Caco-2 (cell line): Measurements from ENCODE around the gene PVALB. TPM values are rescaled to one million over a fixed set of nuclear protein-coding genes. Genes with fewer than 3 reads are reported as not detected.

ENCODE experiments used
- BruUV-seq: library from RNA; stranded (reverse); fragments of 400-500 nt; replicated peaks from 2 replicates; lab custom pipeline; 2021; lab: Mats Ljungman, UMichigan
- CTCF ChIA-PET: fragments of 300-600 bp; sonication (Branson Sonifier 250); formaldehyde crosslinking; loops from one replicate; lab custom pipeline; 2022; ENCODE audit warnings: antibody characterized with exemption; lab: Charles Lee
- POLR2A ChIA-PET: fragments of 300-600 bp; sonication (Branson Sonifier 250); formaldehyde crosslinking; loops from one replicate; lab custom pipeline; 2022; ENCODE audit warnings: antibody characterized with exemption; lab: Charles Lee
- DNase-seq, 2 experiments: peaks; one replicate each; pipeline versions ENCODE4 v3.0.0 to v3.0.0-alpha.2; 2020 to 2022
- H3K27me3 ChIP-seq: replicated peaks from 2 replicates; pipeline ENCODE4 v1.6.0; 2011; ENCODE audit warnings: low read length; ENCODE audit not compliant: control insufficient read depth, insufficient read depth
- H3K36me3 ChIP-seq: 2 replicates; pipeline ENCODE4 v1.5.1; 2011; ENCODE audit warnings: low read length; ENCODE audit not compliant: control insufficient read depth, insufficient read depth
- H3K4me1 ChIP-seq: fragments of 250-450 bp; sonication (Bioruptor Pico); 2 replicates; pipeline ENCODE4 v1.5.1; 2020; ENCODE audit warnings: mild to moderate bottlenecking
- H3K4me3 ChIP-seq: 2 replicates; pipeline ENCODE4 v1.5.1; 2011; ENCODE audit warnings: low read depth, mild to moderate bottlenecking, control low read depth, low read length
- H3K9me3 ChIP-seq: fragments of 250-450 bp; sonication (Bioruptor Pico); 2 replicates; pipeline ENCODE4 v1.5.1; 2020; ENCODE audit warnings: mild to moderate bottlenecking, moderate library complexity
- H3K27ac Mint-ChIP-seq: one replicate; pipeline ENCODE4 v1.8.0; 2022; ENCODE audit warnings: mixed read lengths; ENCODE audit not compliant: unreplicated experiment
- H3K27me3 Mint-ChIP-seq: one replicate; pipeline ENCODE4 v1.8.0; 2022; ENCODE audit warnings: mixed read lengths; ENCODE audit not compliant: insufficient read depth, unreplicated experiment
- H3K36me3 Mint-ChIP-seq: one replicate; pipeline ENCODE4 v1.8.0; 2022; ENCODE audit warnings: mild to moderate bottlenecking, mixed read lengths; ENCODE audit not compliant: insufficient read depth, unreplicated experiment
- H3K4me1 Mint-ChIP-seq: one replicate; pipeline ENCODE4 v1.8.0; 2022; ENCODE audit warnings: low read depth, mixed read lengths; ENCODE audit not compliant: unreplicated experiment
- H3K4me3 Mint-ChIP-seq: one replicate; pipeline ENCODE4 v1.8.0; 2022; ENCODE audit warnings: mild to moderate bottlenecking, moderate library complexity, mixed read lengths; ENCODE audit not compliant: unreplicated experiment
- H3K9me3 Mint-ChIP-seq: one replicate; pipeline ENCODE4 v1.8.0; 2022; ENCODE audit warnings: mixed read lengths; ENCODE audit not compliant: unreplicated experiment
- intact Hi-C: fragments of 100-400 bp; cut with micrococcal nuclease; formaldehyde crosslinking; loops from one replicate; pipeline ENCODE4 v1.10.0; 2022; ENCODE audit not compliant: unreplicated experiment
- total RNA-seq: library from RNA; stranded (reverse); gene quantifications from 2 replicates; pipeline ENCODE4 v1.2.3, GENCODE V29; 2022
- TF ChIP-seq, protein P1 (sequence below), 2 experiments: fragments of 200-600 bp in 1 of 2; IDR thresholded peaks; 1 replicate in 1 of 2; 2 replicates in 1 of 2; pipeline versions ENCODE4 v1.5.1 to v1.8.0; 2011 to 2022; ENCODE audit warnings: antibody characterized with exemption in 1 of 2, control low read depth in 1 of 2, inconsistent platforms in 1 of 2, low read depth in 1 of 2, low read length in 1 of 2, mild to moderate bottlenecking in 1 of 2, moderate library complexity in 1 of 2; ENCODE audit not compliant: insufficient read depth in 1 of 2, severe bottlenecking in 1 of 2, unreplicated experiment in 1 of 2

The PVALB gene
- total RNA-seq, 1 experiment from 2014 or later: not detected

DNA sequence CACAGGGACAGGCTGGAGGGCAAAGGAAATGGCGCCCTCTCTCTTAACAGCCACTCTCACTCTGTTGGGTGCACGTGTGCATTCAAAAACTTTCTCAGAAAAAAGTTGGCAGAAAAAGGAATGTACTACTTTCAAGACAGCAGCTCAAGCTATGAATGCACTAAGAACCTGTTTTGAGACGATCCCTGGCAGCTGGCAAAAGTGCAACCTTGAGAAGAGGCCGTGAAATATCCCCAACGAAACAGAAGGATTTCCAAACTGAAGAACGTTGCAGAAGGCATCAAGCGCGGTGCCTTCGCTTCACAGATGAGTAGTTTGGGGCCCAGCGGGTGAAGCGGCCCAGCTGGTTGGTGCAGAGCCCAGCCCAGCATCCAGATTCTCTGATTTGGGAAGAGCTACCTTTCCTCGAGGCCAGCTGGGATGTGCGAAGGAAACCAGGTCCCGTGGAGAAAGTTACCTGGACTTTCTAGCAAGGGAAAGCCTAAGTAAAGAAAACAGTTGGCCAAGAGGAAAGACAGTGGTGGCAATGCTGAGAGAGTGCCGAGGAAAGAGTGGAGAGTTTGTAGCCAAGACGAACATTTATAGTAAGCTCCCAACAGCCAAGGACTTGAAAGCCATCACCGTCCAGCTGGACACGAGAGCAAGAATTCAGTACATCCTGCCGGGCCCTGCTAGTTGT is 57.2 kb downstream of the PVALB start:
- ChIA-PET CTCF (interaction anchor here (2.7 kb wide), 1 partner anchor 17 kb away, joined by 9 read pairs; the partner anchor contains the start of gene IFT27), POLR2A (no interaction called here)
- Mint-ChIP-seq H3K27me3 (peaks cover 15% of the 10 kb centered on the region), H3K27ac (no peak overlapping the region), H3K36me3 (no peaks in the 10 kb centered on the region), H3K4me3 (no peak overlapping the region), H3K4me1 (no peaks in the 10 kb centered on the region), H3K9me3 (no peaks in the 10 kb centered on the region)
- DNase-seq: no peak
- Histone ChIP-seq H3K9me3 (no peaks in the 10 kb centered on the region), H3K36me3 (no peaks in the 10 kb centered on the region), H3K27me3 (no peaks in the 10 kb centered on the region), H3K4me1 (no peaks in the 10 kb centered on the region), H3K4me3 (no peak overlapping the region)
- BruUV-seq: no TSS peak
- TF ChIP-seq, protein P1, sequence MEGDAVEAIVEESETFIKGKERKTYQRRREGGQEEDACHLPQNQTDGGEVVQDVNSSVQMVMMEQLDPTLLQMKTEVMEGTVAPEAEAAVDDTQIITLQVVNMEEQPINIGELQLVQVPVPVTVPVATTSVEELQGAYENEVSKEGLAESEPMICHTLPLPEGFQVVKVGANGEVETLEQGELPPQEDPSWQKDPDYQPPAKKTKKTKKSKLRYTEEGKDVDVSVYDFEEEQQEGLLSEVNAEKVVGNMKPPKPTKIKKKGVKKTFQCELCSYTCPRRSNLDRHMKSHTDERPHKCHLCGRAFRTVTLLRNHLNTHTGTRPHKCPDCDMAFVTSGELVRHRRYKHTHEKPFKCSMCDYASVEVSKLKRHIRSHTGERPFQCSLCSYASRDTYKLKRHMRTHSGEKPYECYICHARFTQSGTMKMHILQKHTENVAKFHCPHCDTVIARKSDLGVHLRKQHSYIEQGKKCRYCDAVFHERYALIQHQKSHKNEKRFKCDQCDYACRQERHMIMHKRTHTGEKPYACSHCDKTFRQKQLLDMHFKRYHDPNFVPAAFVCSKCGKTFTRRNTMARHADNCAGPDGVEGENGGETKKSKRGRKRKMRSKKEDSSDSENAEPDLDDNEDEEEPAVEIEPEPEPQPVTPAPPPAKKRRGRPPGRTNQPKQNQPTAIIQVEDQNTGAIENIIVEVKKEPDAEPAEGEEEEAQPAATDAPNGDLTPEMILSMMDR (IDR thresholded peaks at IDR 0.05; ENCODE audit: insufficient read depth in 1 of 2, low read depth in 1 of 2, low read length in 1 of 2, severe bottlenecking in 1 of 2, unreplicated experiment in 1 of 2): no peak
- intact Hi-C loops: no loop called here

- no peak overlapping the region for H3K27ac Mint-ChIP-seq
- H3K36me3 ChIP-seq: no peaks in the 10 kb centered on the region
- no peak overlapping the region for H3K4me3 Mint-ChIP-seq
- intact Hi-C loops: no loop called here
- no peaks in the 10 kb centered on the region for H3K4me1 ChIP-seq
- DNase-seq: no peak
- H3K27me3 ChIP-seq: no peaks in the 10 kb centered on the region; the same call in 1 of the 2 replicates
- no peaks in the 10 kb centered on the region for H3K9me3 Mint-ChIP-seq
- BruUV-seq: no TSS peak
- POLR2A ChIA-PET: no interaction called here
- H3K4me3 ChIP-seq: no peak overlapping the region
- H3K4me1 Mint-ChIP-seq: no peaks in the 10 kb centered on the region
- H3K27me3 Mint-ChIP-seq: peaks cover 17% of the 10 kb centered on the region
- no peaks in the 10 kb centered on the region for H3K9me3 ChIP-seq
- CTCF ChIA-PET: interaction anchor here (2.7 kb wide), 1 partner anchor 17 kb away, joined by 9 read pairs; the partner anchor contains the start of gene IFT27
- TF ChIP-seq, protein P1 (IDR thresholded peaks at IDR 0.05; ENCODE audit: insufficient read depth in 1 of 2, low read depth in 1 of 2, low read length in 1 of 2, severe bottlenecking in 1 of 2, unreplicated experiment in 1 of 2): no peak
- no peaks in the 10 kb centered on the region for H3K36me3 Mint-ChIP-seq
Measured at GRCh38 chr22:36758792-36759271, 58.0 kb downstream of the PVALB start.

DNA sequence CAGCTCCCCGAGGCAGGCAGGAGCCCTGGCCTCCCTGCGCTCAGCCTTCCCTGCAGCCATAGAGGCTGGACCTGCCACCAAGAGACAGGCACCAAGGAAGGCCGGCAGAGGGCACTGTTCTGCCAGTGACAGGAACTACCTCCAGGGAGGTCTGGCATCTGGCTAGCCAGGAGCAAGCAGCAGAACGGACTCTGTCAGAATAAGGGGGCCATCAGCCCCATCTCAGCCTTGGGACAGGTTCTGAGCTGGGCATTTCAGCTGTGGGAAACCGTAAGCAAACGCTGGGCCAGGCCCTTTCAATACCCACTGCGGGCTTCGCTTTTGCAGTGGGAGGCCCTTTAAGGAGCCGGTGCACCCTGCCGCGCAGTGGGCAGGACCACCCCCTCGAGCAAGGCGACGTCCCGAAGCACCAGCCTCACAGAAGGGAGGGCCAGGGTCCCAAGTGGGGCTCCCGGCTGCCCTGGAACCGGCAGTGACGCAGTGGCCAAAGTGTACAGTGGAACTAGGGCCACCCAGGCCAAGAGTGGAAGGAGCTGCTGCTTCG is 59.1 kb downstream of the PVALB start:
- peak; percentile 78 for DNase-seq
- no peaks in the 10 kb centered on the region for H3K4me1 ChIP-seq
- ChIA-PET POLR2A (no interaction called here), CTCF (interaction anchor here (2.7 kb wide), 1 partner anchor 18 kb away, joined by 9 read pairs; the partner anchor contains the start of gene IFT27)
- peaks cover 23% of the 10 kb centered on the region for H3K27me3 Mint-ChIP-seq
- TF ChIP-seq, protein P1 (IDR thresholded peaks at IDR 0.05; ENCODE audit: insufficient read depth in 1 of 2, low read depth in 1 of 2, low read length in 1 of 2, severe bottlenecking in 1 of 2, unreplicated experiment in 1 of 2): peak; percentile 74 to 85
- H3K9me3 Mint-ChIP-seq: no peaks in the 10 kb centered on the region
- no peak overlapping the region for H3K27ac Mint-ChIP-seq
- no peak overlapping the region for H3K4me3 ChIP-seq
- H3K36me3 Mint-ChIP-seq: no peaks in the 10 kb centered on the region
- BruUV-seq: no TSS peak
- peaks cover 6% of the 10 kb centered on the region for H3K4me1 Mint-ChIP-seq
- H3K4me3 Mint-ChIP-seq: no peak overlapping the region
- no peaks in the 10 kb centered on the region for H3K36me3 ChIP-seq
- no peaks in the 10 kb centered on the region for H3K9me3 ChIP-seq
- H3K27me3 ChIP-seq: no peaks in the 10 kb centered on the region; the same call in 1 of the 2 replicates
- intact Hi-C loops: no loop called here
